IMR-90 (cell line): ENCODE measurements around the gene DDX4. TPM values are rescaled to one million over a fixed set of nuclear protein-coding genes. Genes with fewer than 3 reads are reported as not detected.
A peak's percentile ranks its signal among the peaks of the same experiment; 100 is the strongest.

Experiments
- ATAC-seq: fragments of 200-7000 bp; cut with Tn5 transposase; 2 replicates; pipeline ENCODE4 v1.9.1; 2020; ENCODE audit warnings: low read depth, mild to moderate bottlenecking, moderate library complexity
- BruUV-seq: library from RNA; stranded (reverse); fragments of 400-500 nt; replicated peaks from 2 replicates; lab custom pipeline; 2021; lab: Mats Ljungman, UMichigan
- CTCF ChIA-PET: fragments of 300-600 bp; formaldehyde crosslinking; extraction: SDS; loops from one replicate; lab custom pipeline; 2021; ENCODE audit warnings: antibody characterized with exemption; lab: Yijun Ruan, JAX
- POLR2A ChIA-PET: fragments of 300-600 bp; sonication (Branson Sonifier 250); formaldehyde crosslinking; loops from one replicate; lab custom pipeline; 2022; ENCODE audit warnings: antibody characterized with exemption; ENCODE audit not compliant: unreplicated experiment; lab: Charles Lee
- DNase-seq: peaks from one replicate; pipeline ENCODE4 v3.0.0; 2013
- H2AFZ ChIP-seq: replicated peaks from 2 replicates; pipeline ENCODE3; 2013; ENCODE audit warnings: low read length, mild to moderate bottlenecking; ENCODE audit not compliant: poor library complexity
- H2AK5ac ChIP-seq: 2 replicates; pipeline ENCODE4 v1.6.1; 2013; ENCODE audit warnings: low read depth, low read length, inconsistent platforms
- H2AK9ac ChIP-seq: replicated peaks from 2 replicates; pipeline ENCODE3; 2013; ENCODE audit warnings: mild to moderate bottlenecking, low read depth, low read length, moderate library complexity; ENCODE audit not compliant: poor library complexity
- H2BK120ac ChIP-seq: 2 replicates; pipeline ENCODE4 v1.6.1; 2013; ENCODE audit warnings: low read depth, low read length, inconsistent platforms
- H2BK15ac ChIP-seq: 3 replicates; pipeline ENCODE4 v1.6.1; 2013; ENCODE audit warnings: low read depth, low read length, inconsistent platforms
- H2BK20ac ChIP-seq: 2 replicates; pipeline ENCODE4 v1.6.1; 2013; ENCODE audit warnings: low read depth, mild to moderate bottlenecking, inconsistent platforms, low read length, moderate library complexity
- H2BK5ac ChIP-seq: 2 replicates; pipeline ENCODE4 v1.6.1; 2013; ENCODE audit warnings: mild to moderate bottlenecking, low read depth, low read length, inconsistent platforms; ENCODE audit not compliant: poor library complexity, severe bottlenecking
- H3K14ac ChIP-seq: replicated peaks from 2 replicates; pipeline ENCODE4 v1.6.1; 2013; ENCODE audit warnings: low read depth, low read length, inconsistent platforms
- H3K18ac ChIP-seq: 2 replicates; pipeline ENCODE4 v1.6.1; 2013; ENCODE audit warnings: low read depth, low read length, control low read depth
- H3K23ac ChIP-seq: 2 replicates; pipeline ENCODE4 v1.6.1; 2013; ENCODE audit warnings: low read depth, low read length, inconsistent platforms
- H3K27ac ChIP-seq: 2 replicates; pipeline ENCODE4 v1.5.1; 2013; ENCODE audit warnings: mild to moderate bottlenecking, control low read depth, low read length; ENCODE audit not compliant: insufficient read depth
- H3K27me3 ChIP-seq: 2 replicates; pipeline ENCODE4 v1.6.1; 2013; ENCODE audit warnings: low read length; ENCODE audit not compliant: control insufficient read depth, insufficient read depth
- H3K36me3 ChIP-seq: 2 replicates; pipeline ENCODE4 v1.6.1; 2013; ENCODE audit warnings: low read length, mixed read lengths; ENCODE audit not compliant: control insufficient read depth, insufficient read depth
- H3K4ac ChIP-seq: 2 replicates; pipeline ENCODE4 v1.6.1; 2013; ENCODE audit warnings: low read depth, low read length, inconsistent platforms
- H3K4me1 ChIP-seq: 2 replicates; pipeline ENCODE4 v1.6.1; 2013; ENCODE audit warnings: low read length, mixed read lengths; ENCODE audit not compliant: control insufficient read depth, insufficient read depth
- H3K4me2 ChIP-seq: 2 replicates; pipeline ENCODE4 v1.6.1; 2013; ENCODE audit warnings: low read depth, mild to moderate bottlenecking, control low read depth, low read length, moderate library complexity
- H3K4me3 ChIP-seq: 2 replicates; pipeline ENCODE4 v1.5.1; 2013; ENCODE audit warnings: low read depth, mild to moderate bottlenecking, control low read depth, low read length, moderate library complexity; ENCODE audit not compliant: insufficient read depth
- H3K56ac ChIP-seq: 2 replicates; pipeline ENCODE4 v1.6.1; 2013; ENCODE audit warnings: low read length, inconsistent platforms; ENCODE audit not compliant: insufficient read depth; ENCODE audit errors: extremely low read depth
- H3K79me1 ChIP-seq, 2 experiments: 2 replicates each; pipeline ENCODE4 v1.6.1; 2013; ENCODE audit warnings: low read length in 2 of 2, inconsistent platforms in 1 of 2, low read depth in 1 of 2
- H3K9ac ChIP-seq: 2 replicates; pipeline ENCODE4 v1.6.1; 2013; ENCODE audit warnings: low read depth, low read length, control low read depth
- H3K9me1 ChIP-seq: 2 replicates; pipeline ENCODE4 v1.6.1; 2013; ENCODE audit warnings: low read length, inconsistent platforms; ENCODE audit not compliant: insufficient read depth
- H3K9me3 ChIP-seq: 2 replicates; pipeline ENCODE4 v1.6.1; 2013; ENCODE audit warnings: low read length; ENCODE audit not compliant: control insufficient read depth, insufficient read depth
- H4K20me1 ChIP-seq: 2 replicates; pipeline ENCODE4 v1.6.1; 2013; ENCODE audit warnings: low read length, inconsistent platforms; ENCODE audit not compliant: insufficient read depth
- H4K5ac ChIP-seq: 2 replicates; pipeline ENCODE4 v1.6.1; 2013; ENCODE audit warnings: mild to moderate bottlenecking, low read depth, low read length, control low read depth
- H4K8ac ChIP-seq, 2 experiments: 2 replicates each; pipeline ENCODE4 v1.6.1; 2013; ENCODE audit warnings: low read depth in 2 of 2, low read length in 2 of 2, control low read depth in 1 of 2, inconsistent platforms in 1 of 2
- H4K91ac ChIP-seq: 2 replicates; pipeline ENCODE4 v1.6.1; 2013; ENCODE audit warnings: low read depth, low read length, inconsistent platforms; ENCODE audit not compliant: insufficient read depth
- BHLHE40 ChIP-seq: fragments of 150-350 bp; IDR thresholded peaks from 2 replicates; pipeline ENCODE4 v1.6.1; 2016; ENCODE audit warnings: mild to moderate bottlenecking, low read depth, low read length
- CEBPB ChIP-seq: IDR thresholded peaks from 2 replicates; pipeline ENCODE4 v1.6.1; 2012; ENCODE audit warnings: low read depth, low read length, improper control_type of control experiment
- CHD1 ChIP-seq: IDR thresholded peaks from 2 replicates; pipeline ENCODE4 v1.6.1; 2012; ENCODE audit warnings: low read depth, low read length, improper control_type of control experiment
- CTCF ChIP-seq: conservative IDR thresholded peaks from 2 replicates; pipeline ENCODE4 v1.5.1; 2012; ENCODE audit warnings: mild to moderate bottlenecking, low read depth, low read length, improper control_type of control experiment
- ELK1 ChIP-seq: fragments of 150-350 bp; IDR thresholded peaks from 2 replicates; pipeline ENCODE4 v1.6.1; 2016; ENCODE audit warnings: low read depth, mild to moderate bottlenecking, low read length, moderate library complexity, borderline replicate concordance
- FOS ChIP-seq: fragments of 150-350 bp; IDR thresholded peaks from 2 replicates; pipeline ENCODE4 v1.6.1; 2016; ENCODE audit warnings: low read depth, low read length
- MAFK ChIP-seq: IDR thresholded peaks from 2 replicates; pipeline ENCODE4 v1.6.1; 2012; ENCODE audit warnings: low read depth, low read length, improper control_type of control experiment
- MAZ ChIP-seq: IDR thresholded peaks from 2 replicates; pipeline ENCODE4 v1.6.1; 2012; ENCODE audit warnings: low read depth, mild to moderate bottlenecking, low read length, improper control_type of control experiment, moderate library complexity, borderline replicate concordance
- MXI1 ChIP-seq: IDR thresholded peaks from 2 replicates; pipeline ENCODE4 v1.6.1; 2012; ENCODE audit warnings: low read depth, mild to moderate bottlenecking, low read length, moderate library complexity, borderline replicate concordance
- NFE2L2 ChIP-seq: fragments of 150-350 bp; IDR thresholded peaks from 2 replicates; pipeline ENCODE4 v1.6.1; 2016; ENCODE audit warnings: low read depth, mild to moderate bottlenecking, low read length
- POLR2A ChIP-seq: IDR thresholded peaks from 2 replicates; pipeline ENCODE4 v1.6.1; 2012; ENCODE audit warnings: mild to moderate bottlenecking, low read depth, low read length
- RAD21 ChIP-seq: IDR thresholded peaks from 2 replicates; pipeline ENCODE4 v1.6.1; 2012; ENCODE audit warnings: low read length, improper control_type of control experiment
- RCOR1 ChIP-seq: IDR thresholded peaks from 2 replicates; pipeline ENCODE4 v1.6.1; 2012; ENCODE audit warnings: mild to moderate bottlenecking, low read length, improper control_type of control experiment; ENCODE audit not compliant: insufficient replicate concordance
- RFX5 ChIP-seq: IDR thresholded peaks from 2 replicates; pipeline ENCODE4 v1.8.0; 2012; ENCODE audit warnings: low read depth, mild to moderate bottlenecking, low read length, moderate library complexity
- SMC3 ChIP-seq: fragments of 150-350 bp; IDR thresholded peaks from 2 replicates; pipeline ENCODE4 v1.6.1; 2016; ENCODE audit warnings: low read depth, mild to moderate bottlenecking, antibody characterized with exemption, low read length, moderate library complexity
- USF2 ChIP-seq: fragments of 150-350 bp; IDR thresholded peaks from 2 replicates; pipeline ENCODE4 v1.6.1; 2017; ENCODE audit warnings: mild to moderate bottlenecking, antibody characterized with exemption, low read length, low read depth
- WGBS, 2 experiments: methylation state at CpG; one replicate each; pipeline versions ENCODE4 v1.1.5 to v1.1.7; 2013; ENCODE audit warnings: missing lambda C conversion rate in 2 of 2; ENCODE audit not compliant: insufficient read length in 1 of 2; ENCODE audit errors: extremely low coverage in 2 of 2; 5-methylcytosine and 5-hydroxymethylcytosine counted together
- dilution Hi-C: fragments of 300-500 bp; cut with HindIII; formaldehyde crosslinking; loops from one replicate; pipeline ENCODE4 v1.14.3; 2018; ENCODE audit warnings: low sequenced_read_pairs; ENCODE audit not compliant: unreplicated experiment
- in situ Hi-C: fragments of 300-500 bp; cut with MboI; formaldehyde crosslinking; loops from 3 replicates; pipeline ENCODE4 v1.14.3; 2019; ENCODE audit warnings: low sequenced_read_pairs, inconsistent platforms, mixed read lengths
- intact Hi-C: fragments of 100-400 bp; cut with micrococcal nuclease; formaldehyde crosslinking; loops from 2 replicates; pipeline ENCODE4 v1.10.0; 2022
- polyA plus RNA-seq, 3 experiments: library from polyadenylated mRNA; depleted of rRNA; stranded (reverse); fragments of >200 nt; gene quantifications; 2 replicates each; pipeline ENCODE4 v1.2.3, GENCODE V29; 2012; ENCODE audit warnings: low replicate concordance in 1 of 3
- total RNA-seq: library from RNA; depleted of rRNA; stranded (reverse); fragments of >200 nt; gene quantifications from 2 replicates; pipeline ENCODE4 v1.2.3, GENCODE V29; 2012

DDX4 gene
- total and polyA plus RNA-seq, 2 of the 4 experiments (the other 2 are of a cell fraction): not detected

- intact Hi-C loops (no loop called here), in situ Hi-C loops (no loop called here), dilution Hi-C loops (no loop called here)
- H3K36me3 ChIP-seq: no peaks in the 10 kb centered on the region
- no peaks in the 10 kb centered on the region; the same call in 1 of the 2 replicates for H3K9me1 ChIP-seq
- WGBS, 2 experiments: no CpG with 5 or more reads among the region's 5 CpGs
- H2BK5ac ChIP-seq: no peak overlapping the region
- no peak overlapping the region for H3K23ac ChIP-seq
- no peak overlapping the region for H4K5ac ChIP-seq
- H4K20me1 ChIP-seq: no peaks in the 10 kb centered on the region
- no TSS peak for BruUV-seq
- no peak overlapping the region for H4K8ac ChIP-seq
- no peak overlapping the region for H2AK5ac ChIP-seq
- H3K9ac ChIP-seq: no peak overlapping the region
- H3K27me3 ChIP-seq: no peaks in the 10 kb centered on the region
- H2BK20ac ChIP-seq: no peak overlapping the region
- no peak overlapping the region for H2AFZ ChIP-seq
- peaks cover 9% of the 10 kb centered on the region for H3K4me1 ChIP-seq
- ATAC-seq (no peak), DNase-seq (peak; percentile 16)
- no peak overlapping the region for H3K4me3 ChIP-seq
- POLR2A ChIA-PET: interaction anchor here (0.5 kb wide), 1 partner anchor 17 kb away, joined by 3 read pairs; no protein-coding TSS in a partner anchor
- no peak overlapping the region for H3K4me2 ChIP-seq
- TF ChIP-seq ELK1 (no peak), FOS (no peak), RFX5 (no peak), RAD21 (no peak), MAZ (no peak), CTCF (no peak), MAFK (no peak), MXI1 (no peak), USF2 (no peak), CEBPB (no peak), SMC3 (no peak), CHD1 (no peak), RCOR1 (no peak), POLR2A (no peak), BHLHE40 (no peak), NFE2L2 (no peak)
- no peak overlapping the region for H2AK9ac ChIP-seq
- H4K91ac ChIP-seq: no peak overlapping the region
- H3K4ac ChIP-seq: no peak overlapping the region
- CTCF ChIA-PET: no interaction called here
- no peak overlapping the region for H3K27ac ChIP-seq
- H3K79me1 ChIP-seq: no peaks in the 10 kb centered on the region
- H2BK120ac ChIP-seq: no peak overlapping the region
- no peaks in the 10 kb centered on the region for H3K9me3 ChIP-seq
- H2BK15ac ChIP-seq: 0 out of 3 replicates have a peak overlapping the region, but pooled peaks have one; percentile 3
- H3K14ac ChIP-seq: no peak overlapping the region
- H3K56ac ChIP-seq: no peak overlapping the region
- H3K18ac ChIP-seq: no peak overlapping the region
Measured at GRCh38 chr5:55855509-55855908, 117.6 kb downstream of the DDX4 start.
